8988T (cell line): Measurements from ENCODE around the gene KAT7.

Source experiments
- DNase-seq: peaks from one replicate; pipeline ENCODE4 v3.0.0; 2011

KAT7 gene

DNA sequence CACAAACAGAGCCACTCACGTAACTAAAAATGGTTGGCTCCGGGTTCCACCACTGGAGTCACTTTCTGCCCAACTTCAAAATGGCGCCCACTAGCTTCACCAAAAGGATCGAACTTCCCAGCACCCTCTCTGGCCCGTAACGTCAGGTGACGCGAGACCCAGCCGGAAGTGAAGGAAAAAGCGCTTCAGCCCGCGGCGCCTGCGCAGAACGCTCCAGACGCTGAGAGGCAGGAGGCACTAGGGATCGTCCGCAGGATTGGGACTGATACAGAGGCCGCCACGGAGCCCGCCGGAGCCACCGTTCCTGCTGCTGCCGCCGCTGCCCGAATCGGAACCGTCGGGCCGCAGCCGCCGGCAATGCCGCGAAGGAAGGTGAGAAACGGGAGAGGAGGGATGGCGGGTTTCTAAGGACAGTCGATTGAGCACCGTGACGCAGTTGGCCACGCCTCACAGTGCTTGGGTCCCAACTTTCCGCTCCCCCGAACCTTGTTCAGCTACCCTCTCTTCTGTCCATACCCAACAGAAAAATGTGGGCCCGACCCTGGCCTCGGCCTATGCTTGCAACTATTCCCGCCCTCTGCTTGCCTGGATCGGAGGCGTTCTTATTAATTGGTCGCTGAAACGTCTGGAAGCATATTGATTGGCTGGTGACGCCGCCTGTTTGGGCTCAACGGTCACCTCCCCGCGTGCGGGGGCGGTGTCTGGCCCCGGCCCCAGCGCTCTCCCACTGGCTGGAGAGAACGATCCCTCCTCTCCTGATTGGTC, at the start of gene KAT7:
TSS of gene KAT7 (plus strand) at position 204 of the 765 bp plus-strand sequence. CDS start at position 358, 154 bp downstream.
- DNase-seq, result peak; percentile 85

DNA sequence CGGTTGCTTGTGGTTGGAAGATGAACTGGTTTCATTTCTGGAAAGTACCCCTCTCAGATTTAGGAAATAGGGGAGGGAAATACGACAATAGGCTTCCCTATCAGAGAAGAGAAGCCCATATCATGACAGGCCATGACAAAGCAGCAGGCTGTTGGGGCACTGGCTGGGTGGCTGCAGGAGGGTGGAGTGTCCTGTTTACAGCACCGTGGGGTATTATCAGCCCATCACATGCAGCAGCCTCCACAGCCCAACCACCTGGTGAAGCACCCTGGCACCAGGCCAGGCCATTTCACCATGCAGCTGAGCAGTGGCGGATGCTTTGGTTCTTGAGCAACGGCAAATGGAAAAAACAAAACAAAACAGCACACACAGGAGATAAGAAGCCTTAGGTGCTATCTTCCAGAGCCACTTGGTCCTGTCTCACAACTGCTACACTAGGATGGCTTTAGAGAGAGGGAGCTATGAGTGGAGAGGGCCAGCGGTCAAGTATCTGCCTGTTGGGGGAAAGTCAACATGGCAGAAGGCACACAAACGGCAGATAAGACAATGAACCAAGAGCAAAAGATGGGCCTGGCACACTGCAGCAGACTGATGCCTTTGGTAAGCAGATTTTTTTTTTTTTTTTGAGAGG, 48.7 kb upstream of the KAT7 start:
- no peak for DNase-seq

DNA sequence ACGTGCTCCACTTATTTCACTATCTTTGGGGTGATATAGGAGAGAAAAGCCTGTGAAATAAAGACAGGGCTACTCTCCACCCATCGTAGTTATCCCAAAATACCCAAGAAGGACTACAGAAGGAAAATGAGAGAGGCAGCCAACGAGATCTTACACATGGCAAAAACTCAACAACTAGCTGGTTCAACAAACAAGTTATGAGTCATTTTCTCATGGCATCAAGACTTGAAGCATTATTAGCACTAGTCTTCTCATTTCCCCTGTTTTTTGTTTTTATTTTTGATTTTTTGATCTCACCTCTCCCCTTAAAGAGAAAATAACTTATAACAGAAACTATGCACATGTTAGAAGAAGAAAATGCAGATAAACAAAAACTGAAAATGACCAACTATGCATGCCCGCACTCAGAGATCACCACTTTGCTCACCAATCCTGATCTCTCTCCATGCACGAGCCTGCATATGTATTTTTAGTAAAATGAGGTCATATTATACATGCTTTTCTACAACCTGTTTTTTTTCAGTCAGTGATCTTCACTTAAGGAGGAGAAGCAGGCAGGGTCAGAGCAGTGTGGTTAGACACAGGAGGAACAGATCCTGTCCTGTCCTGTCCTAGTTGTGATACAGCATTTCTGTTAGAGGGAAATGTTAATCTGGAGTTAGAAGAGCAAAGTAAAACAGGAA, 47.3 kb upstream of the KAT7 start:
- no peak for DNase-seq

DNA sequence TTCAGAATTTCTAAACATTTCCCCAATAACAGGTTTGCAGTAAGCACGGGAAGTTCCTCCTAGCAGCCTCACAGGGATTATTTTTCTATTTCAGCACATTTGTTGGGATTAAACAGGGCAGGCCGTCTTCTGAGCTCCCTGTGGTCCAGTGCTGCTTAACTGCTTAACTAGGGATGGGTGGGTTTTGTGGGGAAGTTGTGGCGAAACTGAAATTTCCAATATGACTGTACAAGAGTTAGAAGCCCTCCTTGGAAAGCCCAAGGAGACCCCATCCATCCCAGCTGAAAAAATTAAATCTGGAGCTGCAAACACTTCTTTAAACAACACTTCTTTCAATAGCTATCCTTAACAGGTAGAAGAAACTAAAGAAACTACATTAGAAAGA, 46.8 kb upstream of the KAT7 start:
- DNase-seq, result no peak

DNA sequence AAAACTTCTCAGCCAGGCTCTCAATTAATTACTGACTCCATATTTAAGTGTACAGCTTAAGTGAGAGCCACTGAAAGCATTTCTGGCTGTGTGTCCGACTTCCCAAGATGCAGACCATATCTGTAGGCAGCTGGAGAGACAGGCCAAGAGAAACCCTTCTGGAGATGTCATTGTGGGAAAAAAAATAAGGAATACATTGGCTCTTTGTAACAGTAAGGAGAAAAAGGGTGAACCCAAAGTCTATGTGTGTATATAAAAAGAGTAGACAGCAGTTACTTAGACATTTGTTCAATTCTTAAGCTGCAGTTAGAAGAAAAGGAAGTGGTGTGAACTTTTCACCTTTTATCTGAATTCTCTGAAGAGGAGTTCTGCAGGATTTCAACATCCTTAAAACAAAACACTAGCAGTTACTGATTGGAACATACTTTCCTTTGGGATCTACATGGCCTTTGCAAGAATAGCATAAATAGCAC, 46.3 kb upstream of the KAT7 start:
- DNase-seq, result no peak

DNA sequence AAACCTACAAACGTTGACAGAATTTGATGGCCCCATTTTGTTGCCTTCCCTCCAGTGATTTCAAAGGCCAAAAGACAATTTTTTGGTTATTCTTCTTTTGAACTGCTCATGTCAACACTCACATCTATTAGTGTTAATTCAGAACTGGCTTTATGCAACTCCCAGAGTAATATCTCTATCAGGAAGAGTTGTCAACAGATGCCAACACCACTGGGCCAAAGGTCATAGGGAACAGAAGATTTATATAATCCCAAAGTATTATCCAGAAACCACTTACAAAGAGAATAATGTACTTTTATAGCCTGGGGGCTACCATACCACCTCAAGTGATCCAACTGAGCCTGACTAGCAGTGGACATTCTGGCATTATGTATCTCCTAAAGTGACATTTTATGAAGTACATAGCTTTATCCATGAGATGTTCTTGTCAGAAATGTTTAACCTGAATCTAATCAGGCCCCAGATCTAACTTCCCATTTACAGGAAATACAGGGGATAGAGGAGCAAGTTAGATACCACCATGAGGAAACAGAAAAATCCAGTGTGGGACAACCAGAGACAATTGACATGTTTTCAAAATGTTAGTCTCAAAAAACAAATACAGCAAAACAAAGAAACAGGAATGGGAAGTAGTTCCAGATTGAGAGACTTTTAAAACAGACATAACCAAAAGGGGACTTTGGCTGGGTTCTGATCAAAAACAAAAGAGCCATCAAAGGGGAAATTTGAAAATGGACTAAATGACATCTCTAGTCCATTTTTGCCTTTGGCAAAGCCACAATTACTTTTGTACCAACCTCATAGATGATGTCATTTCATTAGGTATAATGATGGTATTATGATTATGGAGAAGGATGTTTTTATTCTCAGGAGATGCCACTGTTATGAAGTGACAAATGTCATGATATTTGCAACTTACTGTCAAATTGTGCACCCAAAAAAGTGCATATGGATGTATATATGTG, 43.0 kb upstream of the KAT7 start:
- DNase-seq, result no peak

DNA sequence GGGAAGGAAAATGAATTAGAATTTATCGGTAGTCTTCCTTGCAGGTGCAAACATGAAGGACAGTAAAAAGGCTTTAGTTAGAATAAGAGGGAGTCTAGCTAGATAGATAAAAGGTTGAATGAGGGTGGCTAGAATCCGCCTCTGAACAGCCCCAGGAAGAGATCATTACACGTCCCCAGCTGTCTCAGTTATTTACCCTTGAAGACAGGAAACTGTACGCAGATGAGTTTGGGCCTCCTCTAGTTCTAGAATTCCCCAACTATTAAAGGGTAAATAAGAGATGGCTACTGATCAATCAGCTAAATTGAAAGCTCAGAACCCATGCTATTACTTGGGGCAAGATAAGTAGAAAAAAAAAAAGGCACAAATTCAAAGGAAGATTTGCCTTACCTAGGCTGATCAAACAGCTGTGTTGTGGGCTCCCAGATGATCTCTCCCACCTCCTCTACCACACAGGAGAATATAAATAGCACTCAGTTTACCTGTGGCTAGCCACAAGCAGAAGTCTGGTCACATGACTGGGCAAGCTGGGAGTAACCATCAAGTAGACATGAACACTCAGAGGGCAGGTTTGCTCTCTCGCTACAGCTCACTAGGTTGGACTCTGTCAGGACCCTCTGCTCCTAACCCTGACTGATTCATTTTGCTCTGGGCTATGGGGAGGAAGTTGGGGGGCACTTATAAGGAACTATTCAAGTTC, 41.5 kb upstream of the KAT7 start:
- DNase-seq, result no peak

DNA sequence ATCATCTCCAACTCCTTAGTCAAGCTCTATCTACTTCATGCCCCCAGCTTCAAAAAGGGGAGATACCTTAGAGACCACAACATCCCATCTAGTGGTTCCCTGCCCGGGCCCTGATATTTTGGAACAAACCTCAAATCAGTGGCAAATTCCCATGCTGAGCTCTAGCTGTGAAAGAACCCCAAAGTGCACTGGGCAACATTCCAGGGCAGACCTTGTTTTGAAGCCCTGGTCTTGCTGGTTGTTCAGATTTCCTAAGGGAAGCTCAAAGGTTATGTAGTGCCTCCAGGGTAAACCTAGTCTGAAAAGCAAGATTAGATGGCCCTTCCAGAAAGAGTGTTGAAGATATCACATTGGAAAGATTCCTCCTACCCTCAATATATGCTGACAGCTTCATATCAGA, 40.8 kb upstream of the KAT7 start:
- no peak for DNase-seq

DNA sequence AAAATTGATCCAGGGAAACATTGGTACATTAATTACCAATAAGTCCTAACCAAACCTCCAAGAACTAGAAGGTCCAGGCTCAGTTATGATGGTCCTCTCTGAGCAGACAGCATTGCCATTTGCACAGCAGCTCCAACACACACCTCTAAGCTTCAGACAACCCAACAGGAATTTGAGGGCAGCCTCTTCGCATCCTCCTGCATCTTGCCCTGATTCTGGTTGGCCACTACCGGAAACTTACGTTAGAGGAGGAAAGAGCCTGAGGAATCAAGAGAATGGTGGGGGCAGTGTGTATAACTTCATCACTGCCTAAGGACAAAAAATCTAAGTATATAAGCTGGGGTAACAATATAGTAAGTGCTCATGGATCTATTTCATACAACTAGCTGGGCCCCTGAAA, 40.3 kb upstream of the KAT7 start:
- DNase-seq, result no peak

DNA sequence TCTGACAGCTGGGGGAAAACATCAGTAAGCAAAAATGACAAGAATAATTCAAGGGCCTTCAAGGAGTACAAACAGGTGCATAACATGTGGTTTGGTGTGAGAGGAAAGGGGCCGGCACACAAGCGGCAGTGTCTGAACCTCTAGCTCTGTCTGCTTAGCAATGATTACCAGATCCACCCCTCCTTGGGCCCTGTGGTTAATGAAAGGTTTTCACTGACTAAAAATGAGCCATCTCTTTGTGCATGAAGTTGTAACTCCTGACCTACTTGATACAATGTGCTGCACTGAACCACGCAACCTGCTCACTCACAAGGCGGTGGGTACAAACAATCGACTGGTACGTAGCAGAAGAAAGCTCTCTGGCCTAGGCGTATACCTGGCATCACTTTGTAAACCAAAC, 39.7 kb upstream of the KAT7 start:
- no peak for DNase-seq

DNA sequence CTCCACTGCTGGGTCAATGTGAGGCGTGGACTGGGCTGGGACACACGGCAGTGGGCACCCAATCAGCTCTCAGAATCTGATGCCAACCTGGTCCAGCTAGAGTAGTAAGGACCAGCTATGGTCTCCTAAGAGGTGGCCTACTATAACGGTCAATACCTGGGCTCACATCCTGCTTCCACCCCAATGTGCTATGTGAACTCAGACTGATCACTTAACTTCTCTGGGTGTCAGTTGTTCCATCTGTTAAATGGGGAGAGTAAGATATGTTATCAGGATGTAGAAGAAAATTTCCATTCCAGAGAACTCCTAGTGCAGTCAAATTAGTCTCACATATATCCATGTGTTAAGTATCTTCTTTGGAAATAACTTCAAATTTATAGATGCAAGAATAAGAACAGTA, 38.8 kb upstream of the KAT7 start:
- DNase-seq, result no peak

DNA sequence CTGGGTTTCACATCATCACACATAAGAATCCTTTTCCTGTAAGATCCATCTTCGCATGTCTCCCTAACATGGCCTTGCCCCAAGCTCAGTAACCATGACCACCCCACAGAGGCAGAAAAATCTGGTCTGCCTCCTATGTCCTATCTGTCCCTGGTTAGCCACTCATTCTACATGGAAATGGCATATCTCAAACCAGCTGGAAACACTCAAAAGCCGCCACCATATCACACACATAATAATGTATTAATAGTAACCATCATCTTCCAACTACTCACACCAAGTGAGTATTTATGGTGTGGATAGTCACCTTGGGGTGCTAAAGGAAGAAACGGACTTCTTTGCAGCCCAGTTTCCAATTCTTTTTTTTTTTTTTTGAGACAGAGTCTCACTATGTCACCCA, 36.0 kb upstream of the KAT7 start:
- no peak for DNase-seq

DNA sequence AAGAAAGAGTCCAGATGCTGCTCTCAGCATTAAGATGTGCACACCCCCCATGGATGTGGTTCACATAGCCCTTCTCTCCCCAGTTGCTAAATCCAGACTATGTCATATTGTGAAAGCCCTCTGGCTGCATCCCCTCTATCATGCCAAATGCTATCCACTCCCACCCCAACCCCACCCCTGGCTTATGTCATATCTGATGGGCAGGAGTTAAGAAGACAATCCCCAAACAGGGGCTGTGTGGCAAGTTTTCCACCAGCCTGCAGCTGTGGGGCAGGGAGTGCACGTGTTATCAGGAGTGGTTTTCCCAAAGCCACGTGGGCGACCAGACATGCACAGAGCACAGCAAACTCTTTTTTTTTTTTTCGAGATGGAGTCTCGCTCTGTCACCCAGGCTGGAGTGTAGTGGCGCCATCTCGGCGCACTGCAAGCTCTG, 34.5 kb upstream of the KAT7 start:
- no peak for DNase-seq

DNA sequence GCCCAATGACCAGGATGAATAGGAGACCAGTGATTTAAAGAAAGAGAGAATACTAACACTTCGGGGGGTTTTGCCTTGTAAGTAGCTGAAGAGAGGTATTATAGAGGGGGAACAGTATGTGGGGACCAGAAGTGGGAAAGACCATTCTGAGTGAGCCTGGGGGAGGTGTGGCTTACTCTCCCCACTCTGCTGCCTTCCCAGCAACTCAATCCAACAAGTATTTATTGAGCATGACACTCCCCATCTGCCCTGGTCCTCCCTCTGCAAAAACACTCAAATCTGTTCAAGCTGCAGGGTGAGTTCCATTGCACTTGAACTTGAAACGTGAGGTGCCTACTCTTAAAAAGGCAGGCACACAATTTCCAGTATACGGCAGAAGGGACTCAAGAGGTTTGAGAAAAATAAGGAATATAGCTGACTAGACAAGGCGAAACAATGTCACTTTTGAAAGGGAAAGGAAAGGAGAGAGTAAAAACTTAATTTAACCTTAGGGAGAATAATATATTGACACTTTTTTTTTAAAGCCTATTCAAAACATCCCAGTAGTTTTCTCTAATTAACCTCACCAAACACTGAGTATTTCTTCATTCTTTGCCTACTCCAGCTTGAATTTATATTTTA, 32.7 kb upstream of the KAT7 start:
- no peak for DNase-seq

DNA sequence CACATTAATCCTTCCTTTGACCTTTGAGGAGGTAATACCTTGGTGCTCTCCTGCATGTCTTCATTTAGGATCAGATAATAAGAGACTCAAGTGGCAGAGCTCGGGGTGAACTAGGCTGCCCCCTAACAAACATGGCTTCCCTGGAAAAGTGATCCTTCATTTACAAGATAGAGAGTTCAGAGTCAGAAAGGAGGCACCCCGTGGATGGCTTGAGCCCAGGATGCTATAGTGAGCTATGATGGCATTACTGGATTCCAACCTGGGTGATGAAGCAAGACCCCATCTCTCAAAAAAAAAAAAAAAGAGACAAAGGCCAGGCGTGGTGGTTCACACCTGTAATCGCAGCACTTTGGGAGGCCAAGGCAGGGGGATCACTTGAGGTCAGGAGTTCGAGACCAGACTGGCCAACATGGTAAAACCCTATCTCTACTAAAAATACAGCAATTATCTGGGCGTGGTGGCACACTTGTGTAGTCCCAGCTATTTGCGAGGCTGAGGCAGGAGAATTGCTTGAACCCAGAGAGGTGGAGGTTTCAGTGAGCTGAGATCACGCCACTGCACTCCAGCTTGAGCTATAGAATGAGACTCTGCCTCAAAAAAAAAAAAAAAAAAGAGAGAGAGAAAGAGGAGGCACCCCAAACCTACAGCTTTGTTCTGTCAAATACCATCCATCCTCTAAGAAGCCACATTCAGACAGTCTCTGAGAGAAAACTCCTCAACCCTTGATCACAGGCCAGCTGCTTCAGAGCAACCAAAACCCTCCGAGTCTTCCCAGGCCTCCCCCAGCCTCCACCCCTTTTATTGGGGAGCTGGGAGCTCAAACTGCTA, 31.9 kb upstream of the KAT7 start:
- no peak for DNase-seq

DNA sequence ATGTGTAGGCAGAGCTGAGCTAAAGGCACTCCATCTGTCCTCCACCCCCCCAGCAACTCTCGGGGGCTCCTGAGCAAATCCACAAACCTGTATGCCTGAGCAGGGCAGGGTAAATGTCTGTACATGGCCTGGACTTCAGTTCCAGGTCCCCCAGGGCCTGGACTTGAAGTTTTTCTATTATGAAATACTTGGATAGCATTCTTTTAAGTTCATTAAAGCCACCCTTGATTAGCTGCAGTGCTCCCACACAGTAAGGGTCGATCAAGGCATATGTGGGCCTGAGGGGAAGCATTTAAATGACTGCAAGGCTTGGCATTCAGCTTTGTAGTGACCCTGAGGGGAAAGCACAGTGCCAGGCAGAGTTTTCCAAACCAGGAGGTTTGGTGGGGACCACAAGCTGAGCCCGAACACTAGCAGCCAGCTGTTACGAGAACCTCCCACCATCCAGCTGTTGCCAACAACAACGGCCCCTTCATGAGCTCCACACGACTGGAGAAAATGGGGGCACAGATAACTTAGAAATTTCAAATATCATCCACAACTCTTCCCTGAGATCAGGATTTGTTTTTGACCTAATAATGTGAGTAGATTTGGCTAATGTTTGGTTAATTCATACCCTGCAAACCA, 31.2 kb upstream of the KAT7 start:
- no peak for DNase-seq

DNA sequence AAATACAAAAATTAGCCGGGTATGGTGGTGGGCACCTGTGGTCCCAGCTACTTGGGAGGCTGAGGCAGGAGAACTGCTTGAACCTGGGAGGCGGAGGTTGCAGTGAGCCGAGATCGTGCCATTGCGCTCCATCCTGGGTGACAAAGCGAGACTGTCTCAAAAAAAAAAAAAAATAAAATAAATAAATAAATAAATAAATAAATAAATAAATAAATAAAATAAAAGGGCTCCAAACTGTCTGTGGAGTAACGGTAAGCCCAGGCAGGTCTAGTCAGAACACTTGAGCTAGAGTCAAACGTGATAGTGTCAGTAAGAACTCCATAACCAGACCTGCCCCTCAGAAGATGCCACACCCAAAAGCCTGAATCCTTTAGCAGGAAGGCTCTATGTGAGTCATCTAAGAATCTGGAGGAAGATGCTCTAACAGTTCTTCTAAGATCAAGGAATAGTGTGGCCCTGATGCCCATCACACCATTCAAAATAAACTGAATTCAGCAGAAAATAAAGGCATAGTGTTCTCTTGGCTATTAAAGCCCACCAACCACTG, 29.9 kb upstream of the KAT7 start:
- peak; percentile 26 for DNase-seq

DNA sequence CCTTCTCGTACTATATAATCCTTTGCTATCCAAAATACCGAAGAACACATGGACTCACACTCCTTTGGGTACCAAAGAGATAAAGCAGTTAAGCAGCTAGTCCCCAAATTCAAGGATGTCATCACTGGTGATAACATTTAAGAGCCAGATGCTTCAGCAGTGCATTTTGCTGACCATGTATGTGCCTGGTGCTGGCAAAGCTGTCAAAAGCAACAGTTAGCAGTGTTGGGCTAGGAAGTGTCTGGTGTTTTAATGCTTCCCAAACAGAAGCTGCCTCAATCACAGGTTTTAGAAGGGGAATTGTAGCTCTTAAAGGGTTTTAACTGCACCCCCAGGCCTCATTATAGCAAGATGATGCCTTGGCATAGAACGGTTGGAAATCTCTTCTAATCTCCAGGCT, 29.3 kb upstream of the KAT7 start:
- DNase-seq, result no peak

DNA sequence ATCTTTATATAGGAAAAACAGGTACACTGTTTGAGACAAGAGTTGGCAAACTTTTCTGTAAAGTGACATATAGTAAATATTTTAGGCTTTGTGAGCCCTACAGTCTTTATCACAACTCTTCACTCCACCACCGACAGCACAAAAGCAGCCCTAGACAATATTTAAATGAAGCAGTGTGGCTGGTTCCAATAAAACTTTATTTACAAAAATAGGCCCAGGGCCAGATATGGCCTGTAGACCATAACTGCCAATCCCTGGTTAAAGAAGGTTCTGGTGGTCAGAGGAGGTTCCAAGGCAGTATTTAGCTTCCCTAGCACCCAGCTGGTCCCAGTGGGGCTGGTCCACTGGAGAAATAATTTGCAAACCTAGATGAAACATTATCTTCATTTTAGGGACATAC, 28.2 kb upstream of the KAT7 start:
- no peak for DNase-seq
